NCI-H128 (cell line): ENCODE results near the gene AFDN.

Source experiments
- DNase-seq: peaks from one replicate; lab custom pipeline; 2025; ENCODE audit not compliant: unreplicated experiment; lab: John Stamatoyannopoulos, UW

Gene AFDN

GRCh38 chr6:167811442-167812087, 15.1 kb upstream of the AFDN start:
- no peak for DNase-seq

GRCh38 chr6:167812088-167812487, 14.6 kb upstream of the AFDN start:
- DNase-seq = no peak

GRCh38 chr6:167815296-167815980, 11.3 kb upstream of the AFDN start:
- DNase-seq = no peak

- no peak for DNase-seq
Observed at GRCh38 chr6:167817016-167817415, 9.7 kb upstream of the AFDN start.

- DNase-seq = no peak
Observed at GRCh38 chr6:167817729-167818128, 9.0 kb upstream of the AFDN start.

GRCh38 chr6:167819576-167819975, 7.1 kb upstream of the AFDN start:
- no peak for DNase-seq

- DNase-seq = no peak
Observed at GRCh38 chr6:167820681-167821080, 6.0 kb upstream of the AFDN start.

- no peak for DNase-seq
Observed at GRCh38 chr6:167824591-167825331, 1.9 kb upstream of the AFDN start.

GRCh38 chr6:167825332-167826229, 1.1 kb upstream of the AFDN start:
- no peak for DNase-seq

GRCh38 chr6:167826230-167826895, 348 bp upstream of the AFDN start:
- DNase-seq = peak; percentile 23

GRCh38 chr6:167827583-167828324, 1.0 kb downstream of the AFDN start:
- no peak for DNase-seq

GRCh38 chr6:167828325-167828956, 1.7 kb downstream of the AFDN start:
- DNase-seq = no peak

- DNase-seq = no peak
Observed at GRCh38 chr6:167829513-167829912, 2.8 kb downstream of the AFDN start.

- no peak for DNase-seq
Observed at GRCh38 chr6:167831281-167831828, 4.6 kb downstream of the AFDN start.

- no peak for DNase-seq
Observed at GRCh38 chr6:167832497-167833395, 6.0 kb downstream of the AFDN start.

GRCh38 chr6:167833396-167833763, 6.7 kb downstream of the AFDN start:
- no peak for DNase-seq

- DNase-seq = no peak
Observed at GRCh38 chr6:167835260-167835659, 8.5 kb downstream of the AFDN start.

GRCh38 chr6:167836721-167837120, 10.0 kb downstream of the AFDN start:
- no peak for DNase-seq
